ENCODE results near the gene FNBP1. TPM values are rescaled to one million over a fixed set of nuclear protein-coding genes. Genes with fewer than 3 reads are reported as not detected.

Gene FNBP1
- total RNA-seq, 1 experiment from 2014 or later: 36.5 TPM

- H3K79me2 ChIP-seq (ENCODE audit: insufficient read depth, low read length): no peaks in the 10 kb centered on the region
- H3K4me3 Mint-ChIP-seq: no peak overlapping the region
- WGBS (ENCODE audit: extremely low coverage, insufficient read length, low lambda C conversion rate): no CpG with 5 or more reads among the region's 5 CpGs
- TF ChIP-seq, protein P1, sequence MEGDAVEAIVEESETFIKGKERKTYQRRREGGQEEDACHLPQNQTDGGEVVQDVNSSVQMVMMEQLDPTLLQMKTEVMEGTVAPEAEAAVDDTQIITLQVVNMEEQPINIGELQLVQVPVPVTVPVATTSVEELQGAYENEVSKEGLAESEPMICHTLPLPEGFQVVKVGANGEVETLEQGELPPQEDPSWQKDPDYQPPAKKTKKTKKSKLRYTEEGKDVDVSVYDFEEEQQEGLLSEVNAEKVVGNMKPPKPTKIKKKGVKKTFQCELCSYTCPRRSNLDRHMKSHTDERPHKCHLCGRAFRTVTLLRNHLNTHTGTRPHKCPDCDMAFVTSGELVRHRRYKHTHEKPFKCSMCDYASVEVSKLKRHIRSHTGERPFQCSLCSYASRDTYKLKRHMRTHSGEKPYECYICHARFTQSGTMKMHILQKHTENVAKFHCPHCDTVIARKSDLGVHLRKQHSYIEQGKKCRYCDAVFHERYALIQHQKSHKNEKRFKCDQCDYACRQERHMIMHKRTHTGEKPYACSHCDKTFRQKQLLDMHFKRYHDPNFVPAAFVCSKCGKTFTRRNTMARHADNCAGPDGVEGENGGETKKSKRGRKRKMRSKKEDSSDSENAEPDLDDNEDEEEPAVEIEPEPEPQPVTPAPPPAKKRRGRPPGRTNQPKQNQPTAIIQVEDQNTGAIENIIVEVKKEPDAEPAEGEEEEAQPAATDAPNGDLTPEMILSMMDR (conservative IDR thresholded peaks at IDR 0.05): no peak
- H2BK5ac ChIP-seq (ENCODE audit: insufficient read length, low read length): no peak overlapping the region
- no peak overlapping the region for H4K91ac ChIP-seq (ENCODE audit: insufficient read length, low read depth, low read length)
- H2AFZ ChIP-seq (ENCODE audit: low read length): no peak overlapping the region
- no peak overlapping the region for H3K18ac ChIP-seq (ENCODE audit: insufficient read length, low read depth, low read length)
- no peak overlapping the region for H2BK15ac ChIP-seq (ENCODE audit: low read depth, low read length)
- H3K56ac ChIP-seq (ENCODE audit: insufficient read length, low read depth, low read length): no peak overlapping the region
- H3K9me3 ChIP-seq (ENCODE audit: control insufficient read depth, low read depth, low read length): no peaks in the 10 kb centered on the region
- H3T11ph ChIP-seq (ENCODE audit: low read length): no peak overlapping the region
- H3K4me1 Mint-ChIP-seq: no peaks in the 10 kb centered on the region
- no peaks in the 10 kb centered on the region for H4K20me1 ChIP-seq (ENCODE audit: control insufficient read depth, insufficient read depth, insufficient read length)
- H2BK20ac ChIP-seq (ENCODE audit: low read depth, low read length, poor library complexity, severe bottlenecking): no peak overlapping the region
- H3K4me2 ChIP-seq (ENCODE audit: insufficient read depth, insufficient read length, low read length): no peak overlapping the region
- H4K8ac ChIP-seq (replicated peaks; ENCODE audit: insufficient read length, low read depth, low read length): no peak overlapping the region
- DNase-seq: no peak
- no peaks in the 10 kb centered on the region for H3K27me3 Mint-ChIP-seq (ENCODE audit: low read depth)
- H3K14ac ChIP-seq (ENCODE audit: insufficient read depth, low read length): no peak overlapping the region
- peaks cover 0 to 48% (median 21%) of the 10 kb centered on the region in 3 experiments; a peak in 6 of 7 replicates for H3K36me3 Mint-ChIP-seq (ENCODE audit: insufficient read depth in 1 of 3, low read depth in 3 of 3)
- no peak overlapping the region for H2AK5ac ChIP-seq (ENCODE audit: insufficient read length, low read length)
- no peak overlapping the region for H2BK120ac ChIP-seq (ENCODE audit: low read depth, low read length, poor library complexity, severe bottlenecking)
- no peaks in the 10 kb centered on the region for H3K9me3 Mint-ChIP-seq
- no peak overlapping the region for H3K27ac ChIP-seq (ENCODE audit: insufficient read length, low read depth, low read length)
- no peak overlapping the region for H2BK12ac ChIP-seq (ENCODE audit: insufficient read length, low read depth, low read length)
- no peaks in the 10 kb centered on the region for H3K27me3 ChIP-seq (ENCODE audit: insufficient read depth, low read length)
- H3K23me2 ChIP-seq (ENCODE audit: insufficient read length, low read depth, low read length, poor library complexity, severe bottlenecking): no peaks in the 10 kb centered on the region
- H3K23ac ChIP-seq (ENCODE audit: insufficient read length, low read depth, low read length): no peak overlapping the region
- H3K79me1 ChIP-seq (ENCODE audit: insufficient read depth, low read depth, low read length, poor library complexity, severe bottlenecking): no peaks in the 10 kb centered on the region
- no peak overlapping the region for H3K9ac ChIP-seq (ENCODE audit: extremely low read depth, insufficient read length, low read length)
- H3K27ac Mint-ChIP-seq: no peak overlapping the region
- no peaks in the 10 kb centered on the region for H3K4me1 ChIP-seq (ENCODE audit: insufficient read depth, low read length)
- no peak overlapping the region for H3K4ac ChIP-seq (ENCODE audit: low read depth, low read length)
- no peak overlapping the region for H4K5ac ChIP-seq (ENCODE audit: insufficient read length, low read depth, low read length)
Measured at GRCh38 chr9:129851821-129852220, 191.2 kb downstream of the FNBP1 start.
